Skeletal muscle cell (primary cell): ENCODE results near the gene TMCC3.
A peak's percentile ranks its signal among the peaks of the same experiment; 100 is the strongest.
"Not testable (repeated sequence)": the region's sequence is repeated elsewhere in the genome, so short reads cannot be mapped to it uniquely, and the experiment has no call there.

Source experiments
- DNase-seq: peaks from one replicate; pipeline ENCODE4 v3.0.0-alpha.2; 2010; ENCODE audit warnings: low read depth
- H3K4me3 ChIP-seq: 2 replicates; pipeline ENCODE4 v1.5.1; 2011; ENCODE audit warnings: low read depth, mild to moderate bottlenecking, control low read depth, low read length, moderate library complexity

Gene TMCC3

GRCh38 chr12:94650143-94651056 is at the start of gene TMCC3:
TSS of gene TMCC3 (minus strand) at chr12:94650557. CDS start at chr12:94650430, 127 bp downstream.
- DNase-seq, result no peak
- peak within 1 kb of the TSS; percentile 60 for H3K4me3 ChIP-seq

- DNase-seq, result no peak
These were observed 49.4 kb upstream of the TMCC3 start for GRCh38 chr12:94699801-94700200.

GRCh38 chr12:94698578-94698977 is 48.2 kb upstream of the TMCC3 start:
- no peak overlapping the region for H3K4me3 ChIP-seq
- DNase-seq, result no peak

More at GRCh38 chr12:94699801-94700200, 49.4 kb upstream of the TMCC3 start:
- H3K4me3 ChIP-seq, result no peak overlapping the region

- no peak for DNase-seq
- H3K4me3 ChIP-seq, result no peak overlapping the region
These were observed 47.3 kb upstream of the TMCC3 start for GRCh38 chr12:94697631-94698030.

- DNase-seq, result no peak
- H3K4me3 ChIP-seq, result no peak overlapping the region
These were observed 44.4 kb upstream of the TMCC3 start for GRCh38 chr12:94694732-94695131.

- H3K4me3 ChIP-seq, result not testable (repeated sequence)
These were observed 42.5 kb upstream of the TMCC3 start for GRCh38 chr12:94692826-94693225.

GRCh38 chr12:94690198-94690771 is 39.9 kb upstream of the TMCC3 start:
- H3K4me3 ChIP-seq, result no peak overlapping the region
- DNase-seq, result no peak

More at GRCh38 chr12:94692826-94693225, 42.5 kb upstream of the TMCC3 start:
- DNase-seq, result not testable (repeated sequence)

- no peak overlapping the region for H3K4me3 ChIP-seq
- DNase-seq, result no peak
These were observed 39.3 kb upstream of the TMCC3 start for GRCh38 chr12:94689646-94690036.

GRCh38 chr12:94689002-94689645 is 38.8 kb upstream of the TMCC3 start:
- H3K4me3 ChIP-seq, result no peak overlapping the region
- peak; percentile 63 for DNase-seq

GRCh38 chr12:94687891-94688290 is 37.5 kb upstream of the TMCC3 start:
- DNase-seq, result no peak
- H3K4me3 ChIP-seq, result no peak overlapping the region

GRCh38 chr12:94686834-94687628 is 36.7 kb upstream of the TMCC3 start:
- H3K4me3 ChIP-seq, result no peak overlapping the region
- no peak for DNase-seq

GRCh38 chr12:94684416-94685142 is 34.2 kb upstream of the TMCC3 start:
- no peak for DNase-seq
- H3K4me3 ChIP-seq, result no peak overlapping the region

GRCh38 chr12:94679554-94680195 is 29.3 kb upstream of the TMCC3 start:
- DNase-seq, result no peak
- no peak overlapping the region for H3K4me3 ChIP-seq

GRCh38 chr12:94678849-94679248 is 28.5 kb upstream of the TMCC3 start:
- no peak for DNase-seq
- no peak overlapping the region for H3K4me3 ChIP-seq

- DNase-seq, result no peak
- no peak overlapping the region for H3K4me3 ChIP-seq
These were observed 28.0 kb upstream of the TMCC3 start for GRCh38 chr12:94678379-94678778.

GRCh38 chr12:94677778-94678177 is 27.4 kb upstream of the TMCC3 start:
- H3K4me3 ChIP-seq, result no peak overlapping the region
- no peak for DNase-seq

GRCh38 chr12:94676922-94677321 is 26.6 kb upstream of the TMCC3 start:
- H3K4me3 ChIP-seq, result no peak overlapping the region
- DNase-seq, result no peak

- H3K4me3 ChIP-seq, result no peak overlapping the region
- no peak for DNase-seq
These were observed 25.8 kb upstream of the TMCC3 start for GRCh38 chr12:94676031-94676641.
